ENCODE data around the gene ABTB2.

Gene ABTB2

DNA sequence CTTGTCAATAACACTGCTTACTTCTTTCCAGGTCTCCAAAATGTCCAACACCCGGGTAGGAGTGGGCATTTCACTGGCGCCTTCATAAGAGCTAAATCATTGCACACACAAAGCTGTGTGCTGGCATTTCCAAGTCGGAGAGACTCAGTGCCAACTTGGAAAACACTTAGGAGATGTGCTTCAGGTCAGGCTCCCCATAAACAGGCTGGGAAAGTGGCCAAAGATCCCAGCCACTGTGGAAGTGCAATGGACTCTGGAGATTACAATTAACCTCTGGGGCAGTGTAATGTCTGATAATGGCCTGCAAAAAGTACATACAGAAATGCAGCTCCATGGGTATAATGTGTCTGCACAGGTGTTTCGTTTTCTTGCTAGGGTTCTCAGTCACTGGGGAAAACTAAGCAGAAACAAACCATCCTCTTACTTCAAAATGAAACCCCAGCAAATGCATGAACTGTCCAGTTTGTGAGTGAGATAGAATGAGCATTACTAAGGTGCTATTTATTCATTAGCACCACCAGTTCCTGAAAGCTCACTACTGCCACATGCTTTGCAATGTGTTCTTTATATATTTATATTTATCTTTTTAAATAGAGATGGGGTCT lies 79.0 kb downstream of the ABTB2 start:
- no peak for DNase-seq

DNA sequence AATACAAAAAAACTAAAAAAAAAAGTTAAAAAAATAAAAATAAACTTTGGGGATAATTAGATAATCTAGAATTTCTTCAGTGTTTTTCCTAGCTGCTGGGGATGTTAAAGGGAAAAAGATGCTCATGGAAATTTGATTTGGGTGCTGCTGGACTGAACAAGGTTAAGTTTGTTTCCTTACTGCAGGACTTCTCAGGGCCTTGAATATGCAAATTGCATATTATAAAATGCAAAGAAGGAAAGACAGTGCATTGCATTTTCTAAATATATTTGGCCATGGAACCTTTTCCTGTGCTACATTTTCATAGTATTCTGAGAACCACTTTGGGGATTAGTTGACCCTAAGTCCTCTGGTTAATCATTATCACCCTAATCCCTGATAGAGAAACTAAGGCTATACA lies 79.6 kb downstream of the ABTB2 start:
- DNase-seq = no peak

DNA sequence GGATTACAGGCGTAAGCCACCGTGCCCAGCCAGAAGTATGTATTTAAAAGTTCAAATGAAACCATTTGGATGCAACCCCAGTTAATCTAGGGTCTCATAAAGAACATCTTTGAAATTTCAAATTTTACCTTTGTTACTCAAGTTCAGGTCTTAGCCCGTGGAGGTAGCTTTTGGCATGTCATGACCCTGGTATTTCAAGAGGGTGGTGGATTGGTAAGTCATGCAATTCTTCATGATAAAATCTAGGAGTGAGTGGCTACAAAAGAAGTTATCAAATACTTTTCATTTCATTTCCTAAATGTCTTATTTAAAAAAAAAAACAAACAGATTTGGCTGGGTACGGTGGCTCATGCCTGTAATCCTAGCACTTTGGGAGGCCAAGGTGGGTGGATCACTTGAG lies 80.6 kb downstream of the ABTB2 start:
- DNase-seq = no peak

DNA sequence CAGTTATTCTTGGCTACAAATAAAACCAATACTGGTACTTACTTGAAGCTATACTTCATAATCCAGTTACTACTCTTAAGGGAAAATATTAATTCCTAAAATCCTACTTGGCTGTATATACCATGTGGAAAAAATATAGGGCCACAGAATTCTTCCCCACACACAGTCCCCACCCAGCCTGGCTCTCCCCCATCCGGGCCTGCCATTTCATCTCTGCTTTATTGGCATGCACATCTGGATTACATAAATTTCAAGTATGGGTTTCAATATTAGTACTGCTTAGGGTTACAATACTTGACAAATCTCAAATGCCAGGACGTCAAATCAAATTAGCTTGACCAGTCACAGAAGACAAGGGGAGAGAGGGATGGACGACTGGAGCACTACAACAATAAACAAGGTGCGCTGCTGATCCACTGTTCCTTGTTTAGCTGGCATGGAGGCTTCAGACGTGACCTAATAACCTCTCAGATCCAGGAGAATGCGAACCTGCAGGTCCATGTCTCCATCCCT lies 81.4 kb downstream of the ABTB2 start:
- no peak for DNase-seq

DNA sequence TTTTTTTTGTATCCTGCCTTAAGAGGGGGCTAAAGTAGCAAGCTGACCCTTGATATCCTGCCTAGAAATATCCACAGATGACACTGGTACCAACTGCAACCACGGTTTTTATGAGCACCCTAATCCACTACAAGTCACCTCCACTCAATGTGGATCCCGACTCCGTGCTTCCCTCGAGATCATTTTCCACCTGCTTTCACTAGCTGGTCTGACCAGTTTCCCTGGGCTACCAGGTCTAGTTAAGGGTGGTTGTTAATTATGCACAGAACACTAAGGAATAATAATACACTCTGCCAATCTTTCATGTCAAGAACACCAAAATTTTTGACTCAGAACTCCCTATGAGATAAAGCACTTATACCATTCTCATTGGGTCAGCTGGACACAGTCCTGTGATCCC lies 82.3 kb downstream of the ABTB2 start:
- DNase-seq = no peak

GRCh38 chr11:34274712-34275398 lies 83.0 kb downstream of the ABTB2 start:
- DNase-seq = no peak

DNA sequence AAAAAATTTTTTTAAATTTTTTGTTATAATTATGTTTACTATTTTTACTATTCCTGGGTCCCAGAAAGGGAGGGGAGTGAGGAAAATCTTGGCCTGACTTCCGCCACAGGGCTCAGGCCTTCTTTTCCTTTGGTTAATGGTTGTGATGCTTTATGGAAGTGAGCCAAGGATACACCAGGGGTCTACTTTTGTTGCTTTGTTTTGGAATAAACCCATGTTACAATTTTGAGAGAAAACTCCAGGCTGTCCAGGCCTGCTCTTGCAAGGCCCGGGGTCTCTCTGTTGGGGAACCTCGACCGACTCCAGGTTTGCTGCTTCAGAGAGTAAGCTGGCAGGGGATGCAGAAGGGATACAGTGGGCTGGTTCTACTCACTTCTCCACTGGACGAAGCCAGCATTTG lies 84.7 kb downstream of the ABTB2 start:
- no peak for DNase-seq

- DNase-seq = no peak
Measured at GRCh38 chr11:34271727-34272126, 86.1 kb downstream of the ABTB2 start.

DNA sequence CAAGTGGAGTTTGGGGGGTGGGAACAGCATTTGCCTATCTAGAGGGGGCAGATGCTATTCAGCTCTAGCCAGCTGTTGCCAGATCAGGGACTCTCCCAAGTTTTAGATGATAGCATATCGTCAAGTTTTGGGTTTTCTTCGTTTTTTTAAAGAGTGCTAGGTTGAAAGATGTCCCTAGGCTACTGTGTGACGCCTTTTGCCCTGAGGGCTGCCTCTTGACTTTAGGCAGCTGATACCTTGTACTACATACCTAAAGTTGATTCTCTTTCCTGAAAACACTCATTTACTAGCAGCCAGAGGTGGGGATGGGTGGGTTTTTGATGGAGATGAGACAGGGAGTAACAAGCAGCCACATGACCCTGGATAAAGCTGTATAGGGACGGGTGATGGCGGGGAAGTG lies 87.1 kb downstream of the ABTB2 start:
- DNase-seq = peak; percentile 33

DNA sequence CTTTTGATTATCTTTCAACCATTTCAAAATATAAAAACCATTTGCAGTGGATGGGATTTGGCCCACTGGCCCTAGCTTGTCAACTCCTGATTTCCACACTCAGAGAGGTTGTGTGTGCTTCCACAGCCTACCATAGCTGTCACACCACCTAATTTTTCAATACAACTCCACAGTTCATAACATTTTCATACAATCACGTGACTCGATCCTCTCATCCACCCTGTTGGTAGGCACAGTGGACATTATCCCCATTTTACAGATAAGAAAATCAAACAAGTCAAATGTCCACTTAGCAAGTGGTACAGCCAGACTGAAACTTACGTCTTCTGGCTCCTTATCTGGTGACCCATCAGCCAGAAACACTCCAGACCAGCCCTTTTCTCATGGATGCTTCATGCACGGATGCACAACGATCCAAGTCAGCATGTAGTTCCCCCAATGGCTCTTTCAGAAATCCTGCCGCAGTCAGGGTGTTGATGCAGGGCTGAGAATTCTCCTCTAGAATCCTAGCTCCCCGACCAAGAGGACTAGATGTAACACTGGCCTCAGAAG lies 88.0 kb downstream of the ABTB2 start:
- DNase-seq = no peak

GRCh38 chr11:34268906-34269430 lies 88.8 kb downstream of the ABTB2 start:
- DNase-seq = no peak

GRCh38 chr11:34267417-34267816 lies 90.4 kb downstream of the ABTB2 start:
- no peak for DNase-seq

GRCh38 chr11:34267013-34267412 lies 90.8 kb downstream of the ABTB2 start:
- DNase-seq = no peak

DNA sequence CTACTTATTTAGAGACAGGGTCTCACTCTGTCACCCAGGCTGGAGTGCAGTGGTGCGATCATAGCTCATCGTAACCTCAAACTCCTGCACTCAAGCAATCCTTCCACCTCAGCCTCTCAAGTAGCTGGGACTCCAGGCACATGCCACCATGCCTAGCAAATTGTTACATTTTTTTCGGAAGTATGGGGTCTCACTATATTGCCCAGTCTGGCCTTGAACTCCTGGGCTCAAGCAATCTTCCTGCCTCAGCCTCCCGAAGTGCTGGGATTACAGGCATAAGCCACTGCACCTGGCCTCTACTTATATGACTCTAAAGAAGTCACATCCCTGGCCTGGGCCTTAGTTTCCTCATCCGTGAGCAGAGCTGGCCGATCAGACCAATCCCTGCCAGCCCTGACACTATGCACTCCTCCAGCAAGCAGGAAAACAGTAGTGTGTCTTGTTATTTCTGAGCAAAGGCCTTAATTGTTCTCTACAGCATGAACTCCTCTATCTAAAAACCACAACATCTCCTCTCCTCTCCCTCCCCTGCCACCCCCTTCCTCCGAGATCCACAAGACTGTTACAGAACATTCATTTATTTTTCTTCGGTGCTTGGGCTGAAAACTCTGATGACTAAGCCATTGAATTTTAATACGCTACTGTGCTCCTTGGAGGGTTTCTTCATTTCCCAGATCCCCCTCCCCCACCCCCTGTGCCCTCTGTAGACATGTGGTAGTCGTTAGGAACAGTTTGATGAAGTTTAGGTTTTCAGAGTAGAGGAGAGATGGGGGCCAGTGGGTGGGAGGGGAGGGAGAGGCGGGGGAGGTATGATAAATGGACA lies 91.5 kb downstream of the ABTB2 start:
- DNase-seq = no peak

- DNase-seq = no peak
Measured at GRCh38 chr11:34264303-34265110, 93.3 kb downstream of the ABTB2 start.

DNA sequence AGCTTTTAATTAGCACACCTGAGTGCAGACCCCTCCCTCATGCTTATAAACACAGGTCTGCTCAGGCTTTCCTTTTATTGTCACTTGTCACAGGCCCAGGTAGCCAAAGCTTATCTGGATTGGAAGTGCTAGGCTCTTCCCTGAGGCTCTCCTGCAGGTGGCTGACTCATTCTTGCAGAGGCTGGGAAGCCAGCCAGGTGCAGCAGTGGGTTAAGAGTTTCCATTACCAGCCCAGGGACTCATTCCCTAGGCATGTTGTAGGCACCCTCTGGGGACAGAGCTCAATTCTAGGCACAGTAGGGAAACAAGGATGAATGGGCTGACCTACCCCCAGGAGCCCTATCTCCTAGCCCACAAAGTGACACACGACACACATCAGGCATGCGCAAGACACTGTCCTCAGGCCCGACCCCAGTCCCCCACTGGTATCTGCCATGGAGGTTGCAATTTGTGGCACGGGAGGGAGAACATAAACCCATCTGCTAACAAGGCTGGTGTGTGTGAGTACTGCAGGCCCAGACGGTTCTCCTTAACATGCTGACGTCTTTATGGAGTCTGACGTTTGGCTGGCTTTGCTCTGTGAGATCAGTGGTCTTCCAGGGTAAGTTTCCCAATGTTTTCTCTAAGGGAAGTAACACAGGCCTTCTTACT lies 94.2 kb downstream of the ABTB2 start:
- peak; percentile 83 for DNase-seq

- no peak for DNase-seq
Measured at GRCh38 chr11:34262531-34263081, 95.2 kb downstream of the ABTB2 start.

GRCh38 chr11:34261820-34262219 lies 96.0 kb downstream of the ABTB2 start:
- no peak for DNase-seq

DNA sequence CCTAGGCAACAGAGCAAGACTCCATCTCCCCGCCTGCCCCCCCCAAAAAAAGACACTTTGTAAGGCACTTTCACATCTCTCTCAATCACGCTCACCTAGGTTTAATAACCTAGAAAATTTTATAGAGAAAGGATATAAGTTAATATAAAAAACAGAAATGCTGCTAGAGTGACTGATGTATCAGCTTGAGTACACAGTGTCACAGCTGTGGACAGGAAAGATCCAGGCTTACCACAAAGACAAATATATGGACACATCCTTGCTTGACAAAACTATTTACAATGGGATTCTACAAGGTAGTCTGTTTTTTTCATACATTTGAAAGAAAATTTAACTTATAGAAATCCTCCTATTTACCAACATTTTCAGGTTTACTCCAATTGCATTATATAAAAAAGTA lies 96.7 kb downstream of the ABTB2 start:
- DNase-seq = no peak

DNA sequence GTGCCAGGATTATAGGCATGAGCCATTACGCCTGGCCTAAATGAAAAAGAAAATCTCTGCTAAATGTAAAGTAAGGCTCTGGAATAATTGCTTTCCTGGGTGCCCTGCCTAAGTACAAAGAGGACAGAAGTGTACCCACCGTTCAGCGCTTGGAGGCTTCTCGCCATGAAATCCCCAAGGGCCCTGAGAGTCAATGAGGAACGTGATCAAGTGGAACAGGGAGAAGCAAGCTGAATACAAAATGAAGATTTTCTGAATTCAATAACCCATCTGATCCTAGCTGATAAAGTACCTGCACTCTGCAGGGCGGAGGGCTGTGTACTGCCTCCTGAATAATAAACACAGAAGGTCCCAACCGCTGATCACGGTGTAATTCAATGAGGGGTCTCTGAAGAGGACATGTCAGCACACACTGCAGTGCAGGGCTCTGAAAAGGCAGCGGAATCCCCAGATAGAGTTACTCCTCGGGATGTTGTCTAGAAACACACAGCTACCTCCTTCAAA lies 97.7 kb downstream of the ABTB2 start:
- DNase-seq = peak; percentile 66

DNA sequence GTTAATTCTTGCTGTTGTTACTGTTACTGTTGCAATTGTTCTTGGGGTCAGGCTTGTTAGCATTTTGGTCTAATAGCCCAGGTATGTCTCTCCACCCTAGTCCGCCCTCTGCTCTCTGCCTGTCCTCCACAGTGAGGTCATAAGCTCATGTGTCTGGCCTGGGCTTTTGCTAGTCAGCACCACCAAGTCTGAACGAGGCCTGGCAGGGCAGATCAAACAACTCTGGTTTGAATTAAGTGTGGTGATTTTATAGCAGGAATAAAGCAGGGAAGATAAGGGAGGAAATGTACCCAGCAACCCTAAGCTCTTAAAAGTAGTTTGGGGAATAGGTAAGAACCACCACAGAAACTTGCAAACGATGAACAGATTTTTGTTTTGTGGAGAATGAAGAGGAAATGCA lies 98.7 kb downstream of the ABTB2 start:
- no peak for DNase-seq

Measured in NCI-H2171 treated with DMSO at 0.1 percent for 48 hours (cell line).